Nephron (organoid): ENCODE measurements around the gene TEX19.

Source experiments
- H3K27ac Mint-ChIP-seq, 3 experiments: 2 replicates each; pipeline ENCODE4 v1.8.0; 2020; ENCODE audit warnings: mixed read lengths in 3 of 3, mild to moderate bottlenecking in 2 of 3, moderate library complexity in 1 of 3
- H3K27me3 Mint-ChIP-seq: 2 replicates; pipeline ENCODE4 v1.8.0; 2021; ENCODE audit warnings: low read depth, mild to moderate bottlenecking, moderate library complexity, mixed read lengths
- H3K36me3 Mint-ChIP-seq: 2 replicates; pipeline ENCODE4 v1.8.0; 2020; ENCODE audit warnings: low read depth, mixed read lengths
- H3K4me1 Mint-ChIP-seq: 2 replicates; pipeline ENCODE4 v1.8.0; 2020; ENCODE audit warnings: mixed read lengths
- H3K4me3 Mint-ChIP-seq, 3 experiments: 2 replicates each; pipeline ENCODE4 v1.8.0; 2020; ENCODE audit warnings: mild to moderate bottlenecking in 3 of 3, mixed read lengths in 3 of 3, moderate library complexity in 2 of 3
- H3K9me3 Mint-ChIP-seq: 2 replicates; pipeline ENCODE4 v1.8.0; 2020; ENCODE audit warnings: mixed read lengths
- TF ChIP-seq, protein P1 (sequence below), 3 experiments: fragments of 200-600 bp; sonication (generic); IDR thresholded peaks; one replicate each; pipeline ENCODE4 v1.5.0; 2021; ENCODE audit warnings: antibody characterized with exemption in 3 of 3; ENCODE audit not compliant: unreplicated experiment in 3 of 3

The TEX19 gene

DNA sequence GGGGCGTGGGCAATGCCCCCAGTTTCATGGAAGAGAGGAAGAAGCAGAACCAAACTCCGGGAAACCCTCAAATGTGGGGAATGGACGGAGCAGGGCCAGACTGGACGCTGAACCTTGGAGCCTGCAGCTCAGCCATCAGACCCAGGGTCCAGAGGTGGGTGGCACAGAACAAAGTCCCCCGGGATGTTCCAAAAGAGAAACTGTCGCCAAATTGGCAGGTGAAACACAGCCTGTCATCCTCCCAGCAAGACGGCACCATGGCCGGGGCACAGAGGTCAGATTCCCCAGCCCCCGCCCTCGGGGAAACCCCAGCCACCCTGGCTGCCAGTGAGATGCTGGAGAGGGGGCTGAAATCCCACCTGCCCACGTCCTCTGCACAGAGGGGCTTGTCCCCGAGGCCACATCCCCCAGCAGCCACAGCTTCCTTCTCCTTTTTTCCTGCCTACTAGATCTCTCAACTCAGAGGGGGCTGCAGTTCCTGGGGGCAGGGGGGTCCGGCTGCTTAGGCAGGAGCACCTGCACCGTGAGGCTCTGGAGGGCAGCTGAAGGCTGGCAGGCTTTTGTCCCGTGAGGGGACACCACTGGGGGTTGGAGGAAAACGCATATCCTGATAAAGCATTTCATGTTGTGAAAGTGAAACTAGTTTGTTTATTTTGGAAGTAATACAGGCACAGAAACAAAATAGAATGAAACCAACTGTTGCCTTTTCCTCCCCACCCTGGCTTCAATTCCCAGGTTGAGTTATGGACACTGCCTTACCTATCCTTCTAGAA lies 24.2 kb upstream of the TEX19 start:
- Mint-ChIP-seq H3K4me1 (peaks cover 40% of the 10 kb centered on the region), H3K27me3 (peaks cover 51% of the 10 kb centered on the region), H3K36me3 (no peaks in the 10 kb centered on the region), H3K27ac (peak overlapping the region; percentile 73 to 93 (median 80)), H3K4me3 (peak overlapping the region; percentile 81 to 89 (median 88)), H3K9me3 (peaks cover 3% of the 10 kb centered on the region)
- TF ChIP-seq, protein P1, sequence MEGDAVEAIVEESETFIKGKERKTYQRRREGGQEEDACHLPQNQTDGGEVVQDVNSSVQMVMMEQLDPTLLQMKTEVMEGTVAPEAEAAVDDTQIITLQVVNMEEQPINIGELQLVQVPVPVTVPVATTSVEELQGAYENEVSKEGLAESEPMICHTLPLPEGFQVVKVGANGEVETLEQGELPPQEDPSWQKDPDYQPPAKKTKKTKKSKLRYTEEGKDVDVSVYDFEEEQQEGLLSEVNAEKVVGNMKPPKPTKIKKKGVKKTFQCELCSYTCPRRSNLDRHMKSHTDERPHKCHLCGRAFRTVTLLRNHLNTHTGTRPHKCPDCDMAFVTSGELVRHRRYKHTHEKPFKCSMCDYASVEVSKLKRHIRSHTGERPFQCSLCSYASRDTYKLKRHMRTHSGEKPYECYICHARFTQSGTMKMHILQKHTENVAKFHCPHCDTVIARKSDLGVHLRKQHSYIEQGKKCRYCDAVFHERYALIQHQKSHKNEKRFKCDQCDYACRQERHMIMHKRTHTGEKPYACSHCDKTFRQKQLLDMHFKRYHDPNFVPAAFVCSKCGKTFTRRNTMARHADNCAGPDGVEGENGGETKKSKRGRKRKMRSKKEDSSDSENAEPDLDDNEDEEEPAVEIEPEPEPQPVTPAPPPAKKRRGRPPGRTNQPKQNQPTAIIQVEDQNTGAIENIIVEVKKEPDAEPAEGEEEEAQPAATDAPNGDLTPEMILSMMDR (IDR thresholded peaks at IDR 0.05; ENCODE audit: unreplicated experiment in 3 of 3) = no peak

DNA sequence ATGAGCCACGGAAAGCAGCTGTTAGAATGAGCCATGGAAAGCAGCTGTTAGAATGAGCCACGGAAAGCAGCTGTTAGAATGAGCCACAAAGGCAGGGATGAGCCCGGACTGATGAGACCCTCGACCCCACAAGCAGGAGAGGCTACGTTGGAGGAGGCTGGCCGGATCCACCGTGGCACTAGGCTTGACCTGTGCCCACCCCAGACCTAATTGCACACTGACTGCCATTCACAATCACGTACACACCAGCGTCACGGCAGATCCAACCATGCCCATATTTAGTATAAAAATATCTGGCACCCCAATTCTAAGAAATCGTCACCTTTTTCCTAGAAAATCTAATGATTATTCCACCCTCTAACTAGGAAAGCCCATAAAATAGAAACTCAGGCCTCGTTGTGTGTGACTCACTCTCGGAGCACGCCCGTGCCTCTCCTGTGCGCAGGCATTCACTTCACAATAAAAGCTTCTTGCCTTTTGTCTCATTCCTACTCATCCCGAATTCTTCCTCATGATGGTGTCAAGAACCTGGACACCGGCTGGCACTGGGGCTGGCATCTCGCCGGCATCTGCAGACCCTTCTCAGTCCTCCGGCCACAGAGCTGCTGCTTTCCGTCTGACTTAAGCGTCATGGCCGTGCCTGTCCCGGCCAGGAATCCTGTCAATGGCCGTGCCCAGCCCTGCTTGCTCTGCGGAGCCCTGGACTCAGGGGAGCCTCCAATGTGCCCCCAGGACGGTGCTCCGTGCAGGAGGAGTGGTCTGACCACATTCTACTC lies 20.0 kb upstream of the TEX19 start:
- Mint-ChIP-seq H3K36me3 (peaks cover 3% of the 10 kb centered on the region), H3K27ac (peak overlapping the region; percentile 61 to 84 (median 81)), H3K27me3 (peaks cover 34% of the 10 kb centered on the region), H3K4me3 (peak overlapping the region in 2 of 3 experiments; percentile 34 to 63), H3K9me3 (peaks cover 14% of the 10 kb centered on the region), H3K4me1 (peaks cover 38% of the 10 kb centered on the region)
- TF ChIP-seq, protein P1 (IDR thresholded peaks at IDR 0.05; ENCODE audit: unreplicated experiment in 3 of 3) = no peak

DNA sequence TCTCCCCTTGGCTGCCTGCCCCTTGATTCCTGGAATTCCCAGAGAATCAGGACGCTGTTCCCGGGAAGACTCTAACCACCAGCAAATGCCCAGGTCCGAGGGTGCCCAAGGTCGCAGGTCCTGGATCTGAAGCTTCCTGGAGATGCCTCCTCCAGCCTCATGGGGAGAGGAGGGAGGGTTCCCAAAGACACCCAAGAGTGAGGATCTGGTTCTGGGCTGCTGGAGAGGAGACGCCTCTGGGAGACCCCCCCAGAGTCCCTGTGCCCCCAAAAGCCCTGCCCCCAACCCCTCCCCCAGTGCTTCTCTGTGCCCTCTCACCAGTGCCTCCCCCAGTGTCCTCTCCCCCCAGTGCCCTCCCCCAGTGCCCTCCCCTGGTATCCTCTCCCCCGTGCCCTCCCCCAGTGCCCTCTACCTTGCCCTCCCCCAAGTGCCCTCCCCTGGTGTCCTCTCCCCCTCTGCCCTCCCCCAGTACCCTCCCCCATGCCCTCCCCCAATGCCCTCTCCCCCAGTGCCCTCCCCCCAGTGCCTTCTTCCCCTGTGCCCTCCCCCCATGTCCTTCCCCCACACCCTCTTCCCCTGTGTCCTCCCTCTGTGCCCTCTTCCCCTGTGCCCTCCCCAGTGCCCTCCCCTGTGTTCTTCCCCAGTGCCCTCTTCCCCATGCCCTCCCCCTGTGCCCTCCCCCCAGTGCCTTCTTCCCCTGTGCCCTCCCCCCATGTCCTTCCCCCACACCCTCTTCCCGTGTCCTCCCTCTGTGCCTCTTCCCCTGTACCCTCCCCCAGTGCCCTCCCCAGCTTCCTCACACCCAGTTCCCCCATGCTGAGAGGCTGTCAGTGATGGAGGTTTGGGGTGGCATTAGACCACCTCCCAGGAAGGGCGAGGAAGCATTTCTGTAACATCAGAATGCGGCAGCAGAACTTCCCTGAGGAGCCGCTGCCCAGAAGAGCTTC lies 19.1 kb upstream of the TEX19 start:
- TF ChIP-seq, protein P1 (IDR thresholded peaks at IDR 0.05; ENCODE audit: unreplicated experiment in 3 of 3) = no peak

DNA sequence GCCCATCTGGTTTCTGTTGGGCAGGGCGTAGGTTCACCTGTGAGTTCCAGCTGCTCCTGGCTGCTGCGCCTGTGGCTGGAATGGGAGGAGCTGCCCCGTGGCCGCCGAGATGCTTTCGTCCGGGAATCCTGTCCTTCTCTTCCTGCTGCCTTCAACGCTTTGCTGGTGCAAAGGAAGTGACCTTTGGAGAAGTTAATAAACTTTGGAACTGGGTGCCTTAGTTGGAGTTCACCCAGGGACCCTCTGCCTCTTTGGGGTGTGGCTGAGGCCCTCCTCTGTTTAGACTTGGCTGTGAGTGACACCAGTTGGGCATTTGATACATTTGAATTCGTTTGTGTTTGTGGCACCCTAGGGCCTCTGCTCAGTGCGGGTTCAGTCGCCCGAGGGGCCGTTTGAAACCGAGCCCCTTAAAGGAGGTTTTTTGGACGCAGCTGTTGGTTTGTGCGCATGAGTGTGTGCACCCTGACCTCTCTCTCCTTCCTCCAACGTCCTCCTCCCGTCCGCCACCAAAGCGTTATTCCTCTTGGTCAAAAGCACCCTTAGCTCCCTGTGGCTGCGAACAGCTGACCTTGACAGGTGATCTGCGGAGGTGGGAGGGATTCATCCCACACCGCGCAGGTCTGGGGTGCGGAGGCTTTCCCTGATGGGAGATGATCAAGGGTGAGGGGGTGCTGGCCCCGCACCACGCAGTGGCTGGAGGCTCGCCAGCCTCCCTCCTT lies 16.5 kb upstream of the TEX19 start:
- TF ChIP-seq, protein P1 (IDR thresholded peaks at IDR 0.05; ENCODE audit: unreplicated experiment in 3 of 3) = no peak

More for the DNA sequence above, 19.1 kb upstream of the TEX19 start:
- Mint-ChIP-seq H3K27me3 (peaks cover 31% of the 10 kb centered on the region), H3K9me3 (peaks cover 14% of the 10 kb centered on the region), H3K4me3 (no peak overlapping the region), H3K27ac (peak overlapping the region in 1 of 3 experiments; percentile 84), H3K36me3 (peaks cover 3% of the 10 kb centered on the region), H3K4me1 (peaks cover 36% of the 10 kb centered on the region)

DNA sequence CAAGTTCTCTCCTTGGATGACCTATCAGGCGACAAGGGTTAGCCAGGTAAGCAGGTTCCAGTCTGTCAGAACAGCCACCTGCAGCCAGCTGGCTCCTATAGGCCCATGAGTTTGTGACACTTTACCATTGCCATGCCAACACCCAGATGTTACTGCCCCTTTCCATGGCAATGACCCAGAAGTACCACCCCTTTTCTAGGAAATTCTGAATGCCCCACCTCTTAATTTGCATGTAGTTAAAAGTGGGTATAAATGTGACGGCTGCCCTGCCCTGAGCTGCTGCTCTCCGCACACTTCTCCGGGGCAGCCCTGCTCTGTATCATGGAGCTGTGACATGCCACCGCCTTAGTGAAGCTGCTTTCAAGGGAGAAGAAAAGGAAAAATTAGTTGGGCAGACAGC lies 15.5 kb upstream of the TEX19 start:
- Mint-ChIP-seq H3K27ac (peak overlapping the region; percentile 8 to 85 (median 85)), H3K4me3 (no peak overlapping the region), H3K27me3 (peaks cover 12% of the 10 kb centered on the region), H3K4me1 (peaks cover 34% of the 10 kb centered on the region), H3K9me3 (peaks cover 14% of the 10 kb centered on the region), H3K36me3 (peaks cover 3% of the 10 kb centered on the region)
- TF ChIP-seq, protein P1 (IDR thresholded peaks at IDR 0.05; ENCODE audit: unreplicated experiment in 3 of 3) = no peak

More for the DNA sequence above, 16.5 kb upstream of the TEX19 start:
- Mint-ChIP-seq H3K27ac (peak overlapping the region; percentile 8 to 85 (median 24)), H3K27me3 (peaks cover 13% of the 10 kb centered on the region), H3K36me3 (peaks cover 3% of the 10 kb centered on the region), H3K4me3 (no peak overlapping the region), H3K4me1 (peaks cover 31% of the 10 kb centered on the region), H3K9me3 (peaks cover 14% of the 10 kb centered on the region)
